GM23248 (cell line): ENCODE data around the gene DDX18. TPM values are rescaled to one million over a fixed set of nuclear protein-coding genes. Genes with fewer than 3 reads are reported as not detected.

Experiments
- DNase-seq: peaks from one replicate; pipeline ENCODE4 v3.0.0-alpha.2; 2015
- H2AFZ ChIP-seq: fragments of 200-600 bp; sonication (generic); 2 replicates; pipeline ENCODE4 v1.6.1; 2016; ENCODE audit warnings: antibody characterized with exemption
- H3F3A ChIP-seq: fragments of 200-600 bp; sonication (generic); 2 replicates; pipeline ENCODE4 v1.6.1; 2016; ENCODE audit warnings: mild to moderate bottlenecking, antibody characterized with exemption, mixed run types; ENCODE audit not compliant: insufficient read depth
- H3K27ac ChIP-seq: fragments of 200-600 bp; sonication (generic); 2 replicates; pipeline ENCODE4 v1.5.1; 2016; ENCODE audit warnings: mild to moderate bottlenecking
- H3K27me3 ChIP-seq: fragments of 200-600 bp; sonication (generic); replicated peaks from 2 replicates; pipeline ENCODE4 v1.6.1; 2016; ENCODE audit warnings: mild to moderate bottlenecking; ENCODE audit not compliant: insufficient read depth
- H3K36me3 ChIP-seq: fragments of 200-600 bp; sonication (generic); 2 replicates; pipeline ENCODE4 v1.6.1; 2016; ENCODE audit warnings: low read depth, mild to moderate bottlenecking
- H3K4me1 ChIP-seq: fragments of 200-600 bp; sonication (generic); 2 replicates; pipeline ENCODE4 v1.6.1; 2016; ENCODE audit warnings: mild to moderate bottlenecking; ENCODE audit not compliant: insufficient read depth
- H3K4me2 ChIP-seq: fragments of 200-600 bp; sonication (generic); one replicate; pipeline ENCODE4 v1.6.1; 2016; ENCODE audit warnings: mild to moderate bottlenecking; ENCODE audit not compliant: unreplicated experiment
- H3K4me3 ChIP-seq: fragments of 200-600 bp; sonication (generic); 2 replicates; pipeline ENCODE4 v1.5.1; 2016; ENCODE audit warnings: mild to moderate bottlenecking
- H3K79me2 ChIP-seq: fragments of 200-600 bp; sonication (generic); 2 replicates; pipeline ENCODE4 v1.6.1; 2016; ENCODE audit warnings: mild to moderate bottlenecking; ENCODE audit not compliant: insufficient read depth
- H3K9ac ChIP-seq: fragments of 200-600 bp; sonication (generic); 2 replicates; pipeline ENCODE4 v1.6.1; 2016; ENCODE audit warnings: mild to moderate bottlenecking
- H3K9me2 ChIP-seq: fragments of 200-600 bp; sonication (generic); 2 replicates; pipeline ENCODE4 v1.6.1; 2016; ENCODE audit warnings: mixed run types, mild to moderate bottlenecking, moderate library complexity; ENCODE audit not compliant: insufficient read depth
- H3K9me3 ChIP-seq: fragments of 200-600 bp; sonication (generic); one replicate; pipeline ENCODE4 v1.6.1; 2017; ENCODE audit warnings: low read depth
- H4K20me1 ChIP-seq: fragments of 200-600 bp; sonication (generic); 2 replicates; pipeline ENCODE4 v1.6.0; 2016; ENCODE audit not compliant: insufficient read depth
- EZH2 ChIP-seq: fragments of 200-600 bp; sonication (generic); IDR thresholded peaks from 2 replicates; pipeline ENCODE4 v1.6.1; 2018; ENCODE audit warnings: antibody characterized with exemption, mild to moderate bottlenecking; ENCODE audit not compliant: insufficient read depth, poor library complexity, severe bottlenecking
- EZH2phosphoT487 ChIP-seq: fragments of 200-600 bp; sonication (generic); IDR thresholded peaks from 2 replicates; pipeline ENCODE4 v1.6.1; 2018; ENCODE audit warnings: antibody characterized with exemption, moderate library complexity, mild to moderate bottlenecking, low read depth; ENCODE audit not compliant: insufficient read depth
- WGBS, 2 experiments: methylation state at CpG; one replicate each; pipeline ENCODE4 v1.1.6; 2015 to 2017; ENCODE audit warnings: low lambda C conversion rate in 2 of 2, low coverage in 1 of 2; ENCODE audit errors: missing lambda C conversion rate in 2 of 2; 5-methylcytosine and 5-hydroxymethylcytosine counted together
- in situ Hi-C: fragments of 300-500 bp; cut with MboI; formaldehyde crosslinking; loops from 2 replicates; pipeline ENCODE4 v1.15.0; 2020
- polyA plus RNA-seq: library from polyadenylated mRNA; unstranded; fragments of >200 nt; fragmentation: Nextera tagmentation; extraction: Ambion mirVana; gene quantifications from 2 replicates; pipeline ENCODE4 v1.2.1, GENCODE V29; 2016
- total RNA-seq: library from RNA; depleted of rRNA; stranded (reverse); fragments of >200 nt; shearing (Covaris generic); gene quantifications from 2 replicates; pipeline ENCODE4 v1.2.3, GENCODE V29; 2014; rRNA removed

The DDX18 gene
- 44.5 and 46.3 TPM in 2 replicates for total RNA-seq
- polyA plus RNA-seq, result 33.1 and 35.8 TPM in 2 replicates

DNA sequence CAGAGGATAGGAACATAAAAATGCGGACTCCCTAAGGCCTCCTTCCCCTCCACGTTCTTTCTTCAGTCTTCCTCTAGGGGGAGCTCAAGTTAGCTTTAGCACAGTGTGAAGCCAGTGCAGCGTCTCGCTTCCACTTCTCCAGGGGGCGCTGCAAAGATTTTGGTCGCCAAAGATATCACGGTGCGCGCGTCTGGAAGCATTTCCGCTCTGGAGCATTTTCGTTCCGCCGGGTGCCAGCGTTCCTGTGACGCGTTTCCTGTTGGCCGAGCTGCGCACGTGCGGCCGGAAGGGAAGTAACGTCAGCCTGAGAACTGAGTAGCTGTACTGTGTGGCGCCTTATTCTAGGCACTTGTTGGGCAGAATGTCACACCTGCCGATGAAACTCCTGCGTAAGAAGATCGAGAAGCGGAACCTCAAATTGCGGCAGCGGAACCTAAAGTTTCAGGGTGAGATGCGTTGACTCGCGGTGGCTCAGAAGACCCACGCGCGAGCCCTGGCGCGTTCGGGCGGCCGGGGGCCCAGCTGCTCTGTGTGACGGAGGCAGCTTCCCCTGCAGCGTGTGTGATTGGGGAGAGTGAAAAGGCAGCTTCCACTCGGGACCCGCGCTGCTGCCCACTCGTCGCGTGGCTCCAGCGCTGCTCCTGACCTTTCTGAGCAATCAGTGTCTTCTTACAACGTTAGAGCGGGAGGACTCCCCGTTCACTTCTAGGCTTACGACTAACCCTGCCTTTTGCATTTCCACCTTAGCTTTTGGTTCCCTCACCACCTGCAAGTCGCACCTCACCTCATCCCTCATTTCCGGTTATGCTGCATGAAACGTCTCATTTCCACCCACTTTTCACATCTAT, at the start of gene DDX18:
TSS of gene DDX18 (plus strand) at position 275 of the 848 bp plus-strand sequence. CDS start at position 362, 87 bp downstream.
- no peaks in the 10 kb centered on the region for H3F3A ChIP-seq
- peaks cover 24% of the 10 kb centered on the region for H3K36me3 ChIP-seq
- H3K4me1 ChIP-seq, result peaks cover 18% of the 10 kb centered on the region
- H3K79me2 ChIP-seq, result peaks cover 51% of the 10 kb centered on the region
- peak; percentile 100 for DNase-seq
- peak within 1 kb of the TSS; percentile 90 for H3K4me3 ChIP-seq
- H3K9me3 ChIP-seq, result no peaks in the 10 kb centered on the region
- 1% methylated on average over 54 to 57 of the region's 57 CpGs for WGBS, 2 experiments
- no peak for TF ChIP-seq EZH2
- TF ChIP-seq EZH2phosphoT487, result no peak
- no peaks in the 10 kb centered on the region for H3K9me2 ChIP-seq
- peak within 1 kb of the TSS; percentile 92 for H3K9ac ChIP-seq
- no peaks in the 10 kb centered on the region for H3K27me3 ChIP-seq
- peak within 1 kb of the TSS; percentile 85 for H3K4me2 ChIP-seq
- no peaks in the 10 kb centered on the region for H4K20me1 ChIP-seq
- H3K27ac ChIP-seq, result peak within 1 kb of the TSS; percentile 83
- H2AFZ ChIP-seq, result peak within 1 kb of the TSS; percentile 82
- in situ Hi-C loops, result no loop called here

DNA sequence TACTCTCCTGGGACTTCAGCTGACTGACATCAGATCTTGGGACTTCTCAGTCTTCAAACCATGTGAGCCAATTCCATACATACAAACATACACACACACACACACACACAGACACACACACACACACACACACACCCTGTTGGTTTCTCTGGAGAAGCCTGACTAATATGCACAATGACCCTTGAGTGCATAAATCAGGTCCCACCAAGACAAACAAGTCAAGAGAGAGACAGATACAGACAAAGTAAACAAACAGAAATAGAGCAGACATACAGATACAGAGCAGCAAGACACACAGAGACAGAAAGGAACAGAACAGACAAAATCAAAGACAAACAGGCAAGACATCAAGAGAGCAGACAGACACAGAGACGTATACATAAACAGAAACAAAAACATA, 43.8 kb upstream of the DDX18 start:
- Histone ChIP-seq H3K9me3 (no peaks in the 10 kb centered on the region), H2AFZ (no peak overlapping the region), H3K79me2 (no peaks in the 10 kb centered on the region), H3K27ac (no peak overlapping the region), H3K4me1 (peaks cover 3% of the 10 kb centered on the region; the same call in 1 of the 2 replicates), H4K20me1 (no peaks in the 10 kb centered on the region), H3K9me2 (no peaks in the 10 kb centered on the region), H3K27me3 (no peaks in the 10 kb centered on the region), H3K36me3 (no peaks in the 10 kb centered on the region), H3K4me3 (no peak overlapping the region), H3K9ac (no peak overlapping the region), H3F3A (no peaks in the 10 kb centered on the region), H3K4me2 (no peak overlapping the region)
- in situ Hi-C loops, result no loop called here
- 5 to 16% methylated on average over 1 of the region's 1 CpG for WGBS, 2 experiments
- no peak for DNase-seq
- TF ChIP-seq EZH2 (no peak), EZH2phosphoT487 (no peak)

DNA sequence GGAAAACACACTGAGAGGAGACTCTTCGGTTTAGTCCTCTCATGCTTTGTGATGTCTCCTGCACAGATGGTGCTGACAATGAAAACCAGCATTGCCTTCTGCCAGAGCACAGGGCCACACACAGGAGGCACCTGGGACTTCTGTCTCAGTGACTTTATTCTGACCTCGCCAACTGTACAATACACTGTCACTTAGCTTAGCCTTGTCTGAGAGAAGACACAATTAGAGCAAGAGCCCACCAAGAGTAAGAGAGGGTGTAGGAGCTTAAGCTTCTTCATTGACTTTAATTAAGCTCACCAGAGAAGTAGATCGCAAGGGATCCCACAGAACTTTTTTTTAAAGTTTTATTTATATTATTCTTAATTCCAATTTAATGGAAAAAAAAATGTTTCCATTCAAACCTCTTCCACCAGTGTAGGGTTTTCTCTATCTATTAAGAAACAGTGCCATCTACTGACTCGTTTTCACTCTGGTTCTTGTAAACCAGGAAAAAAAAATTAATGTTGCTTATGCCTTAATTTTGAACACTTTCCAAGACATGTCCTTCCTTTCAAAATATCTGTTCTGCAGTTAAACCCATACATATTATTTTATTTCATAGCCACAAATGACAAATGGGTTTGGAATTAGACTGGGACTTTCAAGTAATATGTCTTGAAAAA, 42.4 kb upstream of the DDX18 start:
- Histone ChIP-seq H3K4me1 (peaks cover 3% of the 10 kb centered on the region; the same call in 1 of the 2 replicates), H3K27ac (no peak overlapping the region), H2AFZ (no peak overlapping the region), H3K4me3 (no peak overlapping the region), H3K9me3 (no peaks in the 10 kb centered on the region), H3K9me2 (no peaks in the 10 kb centered on the region), H3K79me2 (no peaks in the 10 kb centered on the region), H3F3A (no peaks in the 10 kb centered on the region), H3K27me3 (no peaks in the 10 kb centered on the region), H3K9ac (no peak overlapping the region), H4K20me1 (no peaks in the 10 kb centered on the region), H3K36me3 (no peaks in the 10 kb centered on the region), H3K4me2 (no peak overlapping the region)
- 15 to 16% methylated on average over 4 of the region's 4 CpGs for WGBS, 2 experiments
- in situ Hi-C loops, result no loop called here
- TF ChIP-seq EZH2phosphoT487 (no peak), EZH2 (no peak)
- DNase-seq, result peak; percentile 65

DNA sequence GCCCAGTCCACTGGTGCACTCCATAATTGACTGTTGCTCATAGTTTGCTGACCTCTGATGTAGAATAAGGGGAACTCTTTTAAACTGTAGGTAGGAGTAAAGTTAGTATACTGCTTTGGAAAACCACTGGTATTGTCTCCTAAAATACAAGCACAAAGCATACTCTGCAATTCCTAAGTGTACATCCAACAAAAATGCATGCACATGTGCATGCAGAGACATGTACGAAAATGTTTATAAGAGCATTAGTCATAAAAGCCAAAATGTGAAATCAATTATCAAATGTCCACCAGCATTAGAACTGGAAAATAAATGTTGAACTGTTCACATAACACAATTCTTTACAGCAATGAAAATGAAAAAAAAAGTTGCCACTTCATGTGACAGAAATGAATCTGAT, 39.8 kb upstream of the DDX18 start:
- H3K9me3 ChIP-seq, result no peaks in the 10 kb centered on the region
- WGBS, 2 experiments, result 2 to 7% methylated on average over 1 of the region's 1 CpG

More for the DNA sequence above, 39.8 kb upstream of the DDX18 start:
- no peak overlapping the region for H2AFZ ChIP-seq
- H3K27ac ChIP-seq, result no peak overlapping the region
- peak; percentile 4 for DNase-seq
- H3K36me3 ChIP-seq, result no peaks in the 10 kb centered on the region
- in situ Hi-C loops, result no loop called here
- H3K27me3 ChIP-seq, result no peaks in the 10 kb centered on the region
- H3F3A ChIP-seq, result no peaks in the 10 kb centered on the region
- no peaks in the 10 kb centered on the region for H4K20me1 ChIP-seq
- H3K4me3 ChIP-seq, result no peak overlapping the region
- no peaks in the 10 kb centered on the region for H3K9me2 ChIP-seq
- no peak overlapping the region for H3K9ac ChIP-seq
- peaks cover 3% of the 10 kb centered on the region; the same call in 1 of the 2 replicates for H3K4me1 ChIP-seq
- no peak for TF ChIP-seq EZH2
- TF ChIP-seq EZH2phosphoT487, result no peak
- no peak overlapping the region for H3K4me2 ChIP-seq
- no peaks in the 10 kb centered on the region for H3K79me2 ChIP-seq
